GM06990 (cell line): ENCODE data around the gene UBQLNL.

Experiments
- DNase-seq: peaks from one replicate; pipeline ENCODE4 v3.0.0-alpha.2; 2011; ENCODE audit not compliant: insufficient read length; ENCODE audit errors: extremely low read depth
- H3K27me3 ChIP-seq: replicated peaks from 2 replicates; pipeline ENCODE4 v1.6.0; 2011; ENCODE audit warnings: low read length; ENCODE audit not compliant: control insufficient read depth, insufficient read depth
- H3K36me3 ChIP-seq: 2 replicates; pipeline ENCODE4 v1.5.1; 2011; ENCODE audit warnings: low read length; ENCODE audit not compliant: control insufficient read depth, insufficient read depth
- H3K4me3 ChIP-seq: replicated peaks from 2 replicates; pipeline ENCODE4 v1.5.1; 2011; ENCODE audit warnings: low read depth, mild to moderate bottlenecking, control low read depth, low read length
- TF ChIP-seq, protein P1 (sequence below): IDR thresholded peaks from 2 replicates; pipeline ENCODE4 v1.5.1; 2011; ENCODE audit warnings: low read length, control low read depth, mild to moderate bottlenecking, inconsistent platforms; ENCODE audit not compliant: insufficient read depth, poor library complexity, severe bottlenecking

The UBQLNL gene

DNA sequence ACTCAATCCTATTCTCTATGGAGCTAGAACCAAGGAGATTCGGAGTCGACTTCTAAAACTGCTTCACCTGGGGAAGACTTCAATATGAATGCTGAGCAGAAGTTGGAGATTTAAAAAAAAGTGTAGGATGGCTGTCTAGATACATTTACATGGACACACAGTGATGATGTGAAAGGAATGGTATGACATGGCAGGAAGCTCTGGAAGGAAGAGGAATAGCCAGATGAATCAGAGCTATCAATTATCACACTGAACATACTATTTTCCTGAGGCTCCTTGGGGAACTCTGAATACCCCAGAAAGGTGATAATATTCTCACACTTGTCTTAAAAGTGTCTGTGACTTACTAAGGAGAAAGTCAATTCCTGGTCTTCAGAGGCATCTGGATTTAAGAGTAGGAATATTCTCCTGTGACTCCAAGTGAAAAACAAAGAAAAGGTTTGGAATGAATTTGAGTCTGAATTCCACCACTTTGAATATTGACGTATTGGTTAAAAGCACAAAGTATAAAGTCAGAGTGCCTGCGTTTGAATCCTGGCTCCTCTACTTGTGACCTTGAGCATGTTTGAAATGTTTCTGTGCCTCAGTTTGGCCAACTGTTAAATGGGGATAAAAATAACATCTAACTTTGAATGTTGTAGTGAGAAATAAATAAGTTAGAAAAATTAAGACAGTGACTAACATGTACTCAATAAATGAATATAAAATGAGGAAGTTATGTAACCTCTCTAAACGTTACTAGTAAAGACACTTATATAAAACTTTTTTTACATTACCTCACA lies 26.7 kb downstream of the UBQLNL start:
- no peaks in the 10 kb centered on the region; the same call in 1 of the 2 replicates for H3K27me3 ChIP-seq
- TF ChIP-seq, protein P1, sequence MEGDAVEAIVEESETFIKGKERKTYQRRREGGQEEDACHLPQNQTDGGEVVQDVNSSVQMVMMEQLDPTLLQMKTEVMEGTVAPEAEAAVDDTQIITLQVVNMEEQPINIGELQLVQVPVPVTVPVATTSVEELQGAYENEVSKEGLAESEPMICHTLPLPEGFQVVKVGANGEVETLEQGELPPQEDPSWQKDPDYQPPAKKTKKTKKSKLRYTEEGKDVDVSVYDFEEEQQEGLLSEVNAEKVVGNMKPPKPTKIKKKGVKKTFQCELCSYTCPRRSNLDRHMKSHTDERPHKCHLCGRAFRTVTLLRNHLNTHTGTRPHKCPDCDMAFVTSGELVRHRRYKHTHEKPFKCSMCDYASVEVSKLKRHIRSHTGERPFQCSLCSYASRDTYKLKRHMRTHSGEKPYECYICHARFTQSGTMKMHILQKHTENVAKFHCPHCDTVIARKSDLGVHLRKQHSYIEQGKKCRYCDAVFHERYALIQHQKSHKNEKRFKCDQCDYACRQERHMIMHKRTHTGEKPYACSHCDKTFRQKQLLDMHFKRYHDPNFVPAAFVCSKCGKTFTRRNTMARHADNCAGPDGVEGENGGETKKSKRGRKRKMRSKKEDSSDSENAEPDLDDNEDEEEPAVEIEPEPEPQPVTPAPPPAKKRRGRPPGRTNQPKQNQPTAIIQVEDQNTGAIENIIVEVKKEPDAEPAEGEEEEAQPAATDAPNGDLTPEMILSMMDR, result no peak
- no peak overlapping the region for H3K4me3 ChIP-seq
- no peaks in the 10 kb centered on the region for H3K36me3 ChIP-seq
- no peak for DNase-seq

DNA sequence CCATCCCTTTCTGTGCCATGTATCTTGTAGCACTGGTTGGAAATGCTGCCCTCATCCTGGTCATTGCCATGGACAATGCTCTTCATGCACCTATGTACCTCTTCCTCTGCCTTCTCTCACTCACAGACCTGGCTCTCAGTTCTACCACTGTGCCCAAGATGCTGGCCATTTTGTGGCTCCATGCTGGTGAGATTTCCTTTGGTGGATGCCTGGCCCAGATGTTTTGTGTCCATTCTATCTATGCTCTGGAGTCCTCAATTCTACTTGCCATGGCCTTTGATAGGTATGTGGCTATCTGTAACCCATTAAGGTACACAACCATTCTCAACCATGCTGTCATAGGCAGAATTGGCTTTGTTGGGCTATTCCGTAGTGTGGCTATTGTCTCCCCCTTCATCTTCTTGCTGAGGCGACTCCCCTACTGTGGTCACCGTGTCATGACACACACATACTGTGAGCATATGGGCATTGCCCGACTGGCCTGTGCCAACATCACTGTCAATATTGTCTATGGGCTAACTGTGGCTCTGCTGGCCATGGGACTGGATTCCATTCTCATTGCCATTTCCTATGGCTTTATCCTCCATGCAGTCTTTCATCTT lies 27.6 kb downstream of the UBQLNL start:
- Histone ChIP-seq H3K4me3 (no peak overlapping the region), H3K27me3 (no peaks in the 10 kb centered on the region; the same call in 1 of the 2 replicates), H3K36me3 (no peaks in the 10 kb centered on the region)
- no peak for DNase-seq
- TF ChIP-seq, protein P1, result no peak

DNA sequence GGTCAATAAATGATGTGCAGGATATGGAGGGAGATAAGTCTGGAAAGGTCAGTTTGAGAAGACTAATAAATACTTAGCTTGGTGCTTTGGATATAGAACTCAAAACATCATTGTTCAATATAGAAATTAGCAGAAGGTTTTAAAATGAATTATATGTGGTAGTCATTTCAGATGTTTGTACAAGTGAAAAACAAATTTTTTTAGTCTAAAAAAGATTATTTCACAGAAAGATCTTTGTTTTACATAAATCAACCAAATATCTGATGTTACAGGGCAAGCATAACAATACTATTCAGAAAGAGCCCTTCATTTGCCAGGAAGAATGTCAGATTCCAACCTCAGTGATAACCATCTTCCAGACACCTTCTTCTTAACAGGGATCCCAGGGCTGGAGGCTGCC lies 28.1 kb downstream of the UBQLNL start, which contains the start of gene OR52D1:
TSS of gene OR52D1 (plus strand) at position 301 of the 400 bp plus-strand sequence. CDS start at position 323, 22 bp downstream.
- TF ChIP-seq, protein P1, result no peak
- Histone ChIP-seq H3K27me3 (no peaks in the 10 kb centered on the region; the same call in 1 of the 2 replicates), H3K36me3 (no peaks in the 10 kb centered on the region), H3K4me3 (no peak within 1 kb of the TSS)
- no peak for DNase-seq

DNA sequence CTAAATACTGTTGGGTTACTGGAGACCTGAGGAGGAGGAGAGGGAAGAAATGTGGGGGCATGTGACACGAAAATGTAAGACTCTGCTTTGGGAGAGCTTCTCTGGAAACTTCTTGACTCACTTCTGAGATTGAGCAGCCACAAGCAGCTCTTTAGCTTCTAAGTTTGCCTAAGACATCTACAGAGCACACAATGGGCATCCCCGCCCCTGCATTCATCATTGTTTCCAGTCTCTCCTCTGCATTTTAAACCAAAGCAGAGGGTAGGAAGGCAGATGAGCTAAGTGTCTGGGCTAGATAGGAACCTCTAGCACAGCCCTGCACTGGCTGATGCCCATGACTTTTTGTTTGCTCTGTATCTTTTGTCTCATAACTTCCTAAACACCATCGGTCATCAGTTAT lies 30.1 kb downstream of the UBQLNL start:
- H3K27me3 ChIP-seq, result no peaks in the 10 kb centered on the region; the same call in 1 of the 2 replicates
- no peak for DNase-seq
- H3K4me3 ChIP-seq, result no peak overlapping the region
- TF ChIP-seq, protein P1, result no peak
- H3K36me3 ChIP-seq, result no peaks in the 10 kb centered on the region

DNA sequence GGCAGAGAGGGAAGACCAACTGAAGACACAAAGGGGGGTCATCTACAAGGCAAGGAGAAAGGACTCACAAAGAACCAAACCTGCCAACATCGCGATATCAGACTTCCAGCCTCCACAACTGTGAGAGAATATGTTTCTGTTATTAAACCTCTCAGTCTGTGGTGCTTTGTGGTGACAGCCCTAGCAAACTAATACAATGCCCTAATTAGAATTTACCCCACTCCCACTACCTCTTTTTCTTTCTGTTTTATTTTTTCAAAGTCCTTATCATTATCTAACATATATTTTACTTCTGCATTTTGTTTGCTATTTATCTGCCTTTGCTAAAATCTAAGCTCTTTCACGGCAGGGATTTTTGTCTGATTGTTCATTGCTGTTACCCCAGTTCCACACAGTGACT lies 30.5 kb downstream of the UBQLNL start:
- no peaks in the 10 kb centered on the region for H3K36me3 ChIP-seq
- TF ChIP-seq, protein P1, result no peak
- no peak overlapping the region for H3K4me3 ChIP-seq
- no peak for DNase-seq
- no peaks in the 10 kb centered on the region; the same call in 1 of the 2 replicates for H3K27me3 ChIP-seq
